ENCODE results near the gene GALNT10. TPM values are rescaled to one million over a fixed set of nuclear protein-coding genes. Genes with fewer than 3 reads are reported as not detected.

GALNT10 gene
- total RNA-seq, 1 donor: 46.5 TPM

DNA sequence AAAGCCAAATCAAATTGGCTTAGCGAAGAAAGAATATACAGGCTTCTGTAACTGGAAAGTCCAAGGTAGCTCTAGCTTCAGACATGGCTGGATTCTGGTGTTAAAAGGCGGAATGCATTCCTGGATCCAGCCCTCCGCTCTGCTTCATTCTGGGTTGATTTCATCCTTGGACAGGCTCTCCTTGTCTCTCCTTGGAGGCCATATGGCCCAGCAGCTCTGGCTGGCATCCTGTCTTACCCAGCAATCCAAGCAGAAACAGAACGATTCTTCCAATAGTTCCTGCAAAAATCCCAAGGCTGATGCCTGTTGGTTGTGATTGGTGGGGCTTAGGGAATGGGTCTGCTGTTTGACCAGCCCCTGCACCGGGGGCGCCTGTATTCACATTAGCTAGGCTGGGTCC is 218.3 kb downstream of the GALNT10 start:
- TF ChIP-seq, protein P1, sequence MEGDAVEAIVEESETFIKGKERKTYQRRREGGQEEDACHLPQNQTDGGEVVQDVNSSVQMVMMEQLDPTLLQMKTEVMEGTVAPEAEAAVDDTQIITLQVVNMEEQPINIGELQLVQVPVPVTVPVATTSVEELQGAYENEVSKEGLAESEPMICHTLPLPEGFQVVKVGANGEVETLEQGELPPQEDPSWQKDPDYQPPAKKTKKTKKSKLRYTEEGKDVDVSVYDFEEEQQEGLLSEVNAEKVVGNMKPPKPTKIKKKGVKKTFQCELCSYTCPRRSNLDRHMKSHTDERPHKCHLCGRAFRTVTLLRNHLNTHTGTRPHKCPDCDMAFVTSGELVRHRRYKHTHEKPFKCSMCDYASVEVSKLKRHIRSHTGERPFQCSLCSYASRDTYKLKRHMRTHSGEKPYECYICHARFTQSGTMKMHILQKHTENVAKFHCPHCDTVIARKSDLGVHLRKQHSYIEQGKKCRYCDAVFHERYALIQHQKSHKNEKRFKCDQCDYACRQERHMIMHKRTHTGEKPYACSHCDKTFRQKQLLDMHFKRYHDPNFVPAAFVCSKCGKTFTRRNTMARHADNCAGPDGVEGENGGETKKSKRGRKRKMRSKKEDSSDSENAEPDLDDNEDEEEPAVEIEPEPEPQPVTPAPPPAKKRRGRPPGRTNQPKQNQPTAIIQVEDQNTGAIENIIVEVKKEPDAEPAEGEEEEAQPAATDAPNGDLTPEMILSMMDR (IDR thresholded peaks at IDR 0.05; ENCODE audit: insufficient read depth, low read length): no peak
- DNase-seq (ENCODE audit: low read depth): no peak
- H3K4me3 ChIP-seq (ENCODE audit: low read depth, low read length): no peak overlapping the region

DNA sequence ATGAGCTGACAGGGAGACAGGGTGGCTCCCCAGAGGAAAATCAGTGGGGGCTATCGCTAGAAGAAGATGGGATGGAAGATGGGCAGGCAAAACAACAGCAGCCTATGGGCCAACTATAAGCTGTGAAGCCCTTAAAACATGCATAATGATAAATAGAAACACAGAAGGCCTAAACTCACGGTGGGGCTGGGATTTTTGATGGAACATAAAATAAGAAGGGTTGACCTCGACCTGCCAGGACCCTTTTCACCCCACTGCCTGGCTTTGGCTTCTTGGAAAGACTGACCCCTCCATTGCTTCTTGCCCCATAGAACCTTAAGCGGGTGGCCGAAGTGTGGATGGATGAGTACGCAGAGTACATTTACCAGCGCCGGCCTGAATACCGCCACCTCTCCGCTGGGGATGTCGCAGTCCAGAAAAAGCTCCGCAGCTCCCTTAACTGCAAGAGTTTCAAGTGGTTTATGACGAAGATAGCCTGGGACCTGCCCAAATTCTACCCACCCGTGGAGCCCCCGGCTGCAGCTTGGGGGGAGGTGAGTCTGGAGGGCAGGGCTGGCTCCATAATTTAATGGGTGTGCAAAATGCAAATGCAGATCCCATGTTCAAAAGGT is 218.8 kb downstream of the GALNT10 start:
- TF ChIP-seq, protein P1 (IDR thresholded peaks at IDR 0.05; ENCODE audit: insufficient read depth, low read length): no peak
- no peak for DNase-seq (ENCODE audit: low read depth)
- H3K4me3 ChIP-seq (ENCODE audit: low read depth, low read length): no peak overlapping the region

DNA sequence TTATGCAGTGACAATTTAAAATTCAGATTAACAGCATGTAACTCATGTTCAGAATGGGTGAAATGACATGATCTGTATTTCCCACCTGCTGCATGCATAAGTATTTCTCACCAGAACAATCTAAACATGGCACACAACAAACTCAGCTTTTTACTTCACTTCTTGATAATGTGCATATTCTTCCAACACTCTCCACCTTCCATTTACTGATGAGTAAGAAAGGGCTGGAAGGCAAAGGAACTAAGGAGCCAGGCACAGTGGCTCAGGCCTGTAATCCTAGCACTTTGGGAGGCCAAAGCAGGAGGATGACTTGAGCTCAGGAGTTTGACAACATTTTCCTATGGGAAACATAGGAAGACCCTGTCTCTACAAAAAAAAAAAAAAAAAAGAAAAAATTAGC is 219.5 kb downstream of the GALNT10 start:
- no peak overlapping the region for H3K4me3 ChIP-seq (ENCODE audit: low read depth, low read length)
- TF ChIP-seq, protein P1 (IDR thresholded peaks at IDR 0.05; ENCODE audit: insufficient read depth, low read length): no peak
- DNase-seq (ENCODE audit: low read depth): no peak

DNA sequence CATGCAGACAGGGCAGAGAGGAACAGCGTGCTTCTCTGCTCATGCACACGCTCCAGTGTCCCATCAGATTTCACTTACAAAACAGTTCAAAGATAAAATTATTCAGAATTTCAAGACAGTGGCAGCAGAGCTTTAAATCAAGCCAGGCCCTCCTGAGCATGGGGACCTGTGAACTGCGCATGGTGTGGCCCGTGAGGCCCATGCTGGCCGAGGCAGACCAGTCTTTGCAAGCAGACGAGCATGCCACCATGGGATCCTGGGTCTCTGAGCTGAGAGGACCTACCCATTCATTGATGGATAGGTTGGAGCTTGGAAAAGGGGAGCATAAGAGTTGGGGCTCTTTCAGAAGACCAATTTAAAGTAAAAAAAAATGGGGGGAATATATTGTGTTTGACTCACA is 220.3 kb downstream of the GALNT10 start:
- no peak overlapping the region for H3K4me3 ChIP-seq (ENCODE audit: low read depth, low read length)
- no peak for DNase-seq (ENCODE audit: low read depth)
- TF ChIP-seq, protein P1 (IDR thresholded peaks at IDR 0.05; ENCODE audit: insufficient read depth, low read length): no peak

DNA sequence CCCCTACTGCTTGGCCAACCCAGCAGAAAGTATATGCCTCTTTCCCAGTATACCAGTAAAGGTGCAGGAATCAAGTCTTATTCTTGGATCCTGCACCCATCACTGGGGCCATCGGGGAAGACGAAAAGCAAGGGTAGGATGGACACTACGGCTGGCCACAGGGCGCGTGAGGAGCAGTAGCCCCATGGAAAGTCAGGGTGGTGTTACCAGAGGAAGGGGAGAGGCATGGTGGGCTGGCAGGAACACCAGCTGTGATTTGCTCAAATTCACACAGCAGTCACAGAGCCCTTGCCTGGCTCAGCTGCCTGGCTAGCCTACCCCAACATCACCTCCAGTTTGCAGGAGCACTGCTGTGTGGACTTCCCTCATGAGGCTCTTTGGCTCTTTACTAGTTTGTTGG is 220.8 kb downstream of the GALNT10 start:
- no peak overlapping the region for H3K4me3 ChIP-seq (ENCODE audit: low read depth, low read length)
- no peak for DNase-seq (ENCODE audit: low read depth)
- TF ChIP-seq, protein P1 (IDR thresholded peaks at IDR 0.05; ENCODE audit: insufficient read depth, low read length): no peak

DNA sequence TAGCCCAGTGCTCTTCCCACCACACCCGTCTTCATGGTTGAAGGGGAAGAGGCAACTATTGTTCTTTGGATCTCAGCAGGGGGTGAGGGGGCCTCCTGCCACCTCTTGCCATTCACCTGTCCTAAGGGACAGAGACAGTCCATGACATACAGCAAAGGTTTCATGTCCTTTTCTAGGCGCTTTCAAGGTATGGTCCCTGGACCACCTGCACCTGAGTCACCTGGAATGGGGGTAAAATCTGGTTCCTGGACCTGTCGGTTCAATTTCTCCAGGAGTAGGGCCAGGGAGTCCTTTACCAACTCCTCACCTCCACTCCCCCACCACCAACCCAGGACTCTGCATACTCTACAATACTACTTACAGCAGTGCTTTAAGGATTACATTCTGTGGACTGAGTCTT is 221.8 kb downstream of the GALNT10 start:
- H3K4me3 ChIP-seq (ENCODE audit: low read depth, low read length): no peak overlapping the region
- DNase-seq (ENCODE audit: low read depth): no peak
- TF ChIP-seq, protein P1 (IDR thresholded peaks at IDR 0.05; ENCODE audit: insufficient read depth, low read length): no peak

DNA sequence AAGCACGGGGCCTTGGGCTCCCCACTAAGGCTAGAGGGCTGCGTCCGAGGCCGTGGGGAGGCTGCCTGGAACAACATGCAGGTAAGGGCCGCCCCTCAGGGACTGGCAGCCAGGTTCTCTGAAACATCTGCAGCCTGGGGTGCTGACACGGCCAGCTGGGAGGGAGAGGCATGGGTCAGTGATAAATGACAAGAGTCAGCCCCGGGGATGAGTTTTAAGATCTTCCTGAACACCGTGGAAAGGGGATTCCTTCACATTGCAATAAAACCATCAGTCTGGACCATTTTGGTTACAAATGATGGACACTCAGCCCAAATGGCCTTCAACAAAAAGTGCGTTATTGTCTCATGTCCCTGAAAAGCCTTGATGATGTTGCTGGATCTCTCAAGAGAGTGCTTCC is 222.4 kb downstream of the GALNT10 start:
- no peak for DNase-seq (ENCODE audit: low read depth)
- TF ChIP-seq, protein P1 (IDR thresholded peaks at IDR 0.05; ENCODE audit: insufficient read depth, low read length): no peak
- no peak overlapping the region for H3K4me3 ChIP-seq (ENCODE audit: low read depth, low read length)

Data from fibroblast of the aortic adventitia (primary cell).